GM18870 (cell line): ENCODE results near the gene LRRC55.

Experiments used
- ATAC-seq: cut with Tn5 transposase; IDR thresholded peaks from one replicate; pipeline ENCODE4 v1.9.1; 2021; ENCODE audit warnings: moderate library complexity; ENCODE audit not compliant: unreplicated experiment

Gene LRRC55

GRCh38 chr11:57200917-57201316, 19.2 kb downstream of the LRRC55 start:
- ATAC-seq: no peak

- no peak for ATAC-seq
These were observed 20.5 kb downstream of the LRRC55 start for GRCh38 chr11:57202281-57202680.

GRCh38 chr11:57203359-57203758, 21.6 kb downstream of the LRRC55 start:
- ATAC-seq: no peak

GRCh38 chr11:57203882-57204480, 22.2 kb downstream of the LRRC55 start:
- ATAC-seq: no peak

- ATAC-seq: no peak
These were observed 23.4 kb downstream of the LRRC55 start for GRCh38 chr11:57205041-57205641.

GRCh38 chr11:57207168-57207567, 25.4 kb downstream of the LRRC55 start:
- ATAC-seq: no peak

GRCh38 chr11:57210781-57211180, 29.0 kb downstream of the LRRC55 start:
- no peak for ATAC-seq

GRCh38 chr11:57213342-57214097, 31.8 kb downstream of the LRRC55 start:
- ATAC-seq: no peak

- no peak for ATAC-seq
These were observed 32.3 kb downstream of the LRRC55 start for GRCh38 chr11:57214098-57214417.

GRCh38 chr11:57214494-57214893, 32.7 kb downstream of the LRRC55 start:
- ATAC-seq: no peak

- ATAC-seq: no peak
These were observed 34.7 kb downstream of the LRRC55 start for GRCh38 chr11:57216463-57216862.

- ATAC-seq: no peak
These were observed 35.3 kb downstream of the LRRC55 start for GRCh38 chr11:57217053-57217452.

- no peak for ATAC-seq
These were observed 37.4 kb downstream of the LRRC55 start for GRCh38 chr11:57219021-57219627.

- ATAC-seq: no peak
These were observed 40.5 kb downstream of the LRRC55 start for GRCh38 chr11:57222239-57222638.

GRCh38 chr11:57223601-57224000, 41.8 kb downstream of the LRRC55 start:
- no peak for ATAC-seq

- no peak for ATAC-seq
These were observed 42.4 kb downstream of the LRRC55 start for GRCh38 chr11:57224128-57224527.

GRCh38 chr11:57224537-57224936, 42.8 kb downstream of the LRRC55 start:
- ATAC-seq: no peak

GRCh38 chr11:57228600-57228999, 46.8 kb downstream of the LRRC55 start:
- ATAC-seq: no peak

- no peak for ATAC-seq
These were observed 48.6 kb downstream of the LRRC55 start for GRCh38 chr11:57230316-57230715.

- no peak for ATAC-seq
These were observed 49.2 kb downstream of the LRRC55 start for GRCh38 chr11:57230791-57231538.

GRCh38 chr11:57231539-57232253, 49.9 kb downstream of the LRRC55 start:
- no peak for ATAC-seq
